Measurements from ENCODE around the gene HSBP1L1.
A peak's percentile ranks its signal among the peaks of the same experiment; 100 is the strongest.

Gene HSBP1L1

DNA sequence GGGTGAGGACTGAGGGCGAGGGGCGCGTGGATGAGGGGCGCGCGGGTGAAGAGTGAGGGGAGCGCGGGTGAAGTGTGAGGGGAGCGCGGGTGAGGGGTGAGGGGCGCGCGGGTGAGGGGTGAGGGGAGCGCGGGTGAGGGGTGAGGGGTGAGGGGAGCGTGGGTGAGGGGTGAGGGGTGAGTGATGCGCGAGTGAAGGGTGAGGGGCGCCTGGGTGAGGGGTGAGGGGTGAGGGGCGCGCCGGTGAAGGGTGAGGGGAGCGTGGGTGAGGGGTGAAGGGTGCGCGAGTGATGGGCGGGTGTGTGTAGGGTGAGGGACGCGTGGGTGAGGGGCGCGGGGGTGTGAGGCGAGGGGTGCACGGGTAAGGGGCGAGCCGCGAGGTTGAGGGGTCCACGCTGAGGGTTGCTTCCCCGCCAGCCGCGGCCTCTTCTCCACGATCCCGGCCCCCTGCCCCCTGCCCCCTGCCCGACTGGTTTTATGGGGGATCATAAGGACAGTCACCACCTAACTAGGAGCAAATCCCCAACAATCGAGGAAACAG, 11.9 kb upstream of the HSBP1L1 start:
- no peak for DNase-seq (ENCODE audit: extremely low read depth, insufficient read length)
- TF ChIP-seq CTCF (IDR thresholded peaks at IDR 0.05; ENCODE audit: insufficient read depth, low read length, poor library complexity, severe bottlenecking), result no peak
- no peaks in the 10 kb centered on the region; the same call in none of the 2 replicates for H3K36me3 ChIP-seq (ENCODE audit: control insufficient read depth, insufficient read depth, low read length)
- H3K27me3 ChIP-seq (replicated peaks; ENCODE audit: control insufficient read depth, insufficient read depth, low read length), result no peaks in the 10 kb centered on the region
- H3K4me3 ChIP-seq (replicated peaks; ENCODE audit: low read depth, low read length), result peak overlapping the region; percentile 69

DNA sequence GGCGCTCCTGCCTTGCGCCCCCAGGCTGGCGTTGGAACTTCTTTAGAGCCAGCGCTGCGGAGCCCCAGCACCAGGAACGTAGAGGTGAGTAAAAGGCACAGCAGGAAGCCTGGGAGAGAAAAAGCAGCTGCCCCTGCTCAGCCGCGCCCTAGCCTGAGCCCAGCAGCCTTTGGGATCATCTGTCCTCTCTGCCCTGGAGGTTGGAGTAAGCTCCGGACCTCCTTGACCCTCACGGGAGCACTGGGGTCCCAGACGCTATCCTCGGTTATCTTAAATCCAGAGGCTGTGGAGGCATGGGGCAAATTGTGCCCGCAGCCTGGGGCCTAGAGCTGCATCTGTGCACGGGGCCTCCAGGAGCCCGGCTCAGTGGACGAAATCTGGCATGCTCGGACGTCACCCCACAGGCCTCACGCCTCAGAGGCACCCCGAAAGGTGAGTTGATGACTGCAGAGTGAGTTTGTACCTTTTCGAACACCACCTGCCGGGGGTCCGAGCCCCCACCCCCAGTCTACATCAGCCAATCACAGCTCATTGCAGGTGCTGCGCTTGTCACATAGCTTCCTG, 11.4 kb upstream of the HSBP1L1 start:
- no peaks in the 10 kb centered on the region for H3K27me3 ChIP-seq (replicated peaks; ENCODE audit: control insufficient read depth, insufficient read depth, low read length)
- no peak overlapping the region for H3K4me3 ChIP-seq (replicated peaks; ENCODE audit: low read depth, low read length)
- DNase-seq (ENCODE audit: extremely low read depth, insufficient read length), result no peak
- H3K36me3 ChIP-seq (ENCODE audit: control insufficient read depth, insufficient read depth, low read length), result no peaks in the 10 kb centered on the region; the same call in 1 of the 2 replicates
- TF ChIP-seq CTCF (IDR thresholded peaks at IDR 0.05; ENCODE audit: insufficient read depth, low read length, poor library complexity, severe bottlenecking), result no peak

DNA sequence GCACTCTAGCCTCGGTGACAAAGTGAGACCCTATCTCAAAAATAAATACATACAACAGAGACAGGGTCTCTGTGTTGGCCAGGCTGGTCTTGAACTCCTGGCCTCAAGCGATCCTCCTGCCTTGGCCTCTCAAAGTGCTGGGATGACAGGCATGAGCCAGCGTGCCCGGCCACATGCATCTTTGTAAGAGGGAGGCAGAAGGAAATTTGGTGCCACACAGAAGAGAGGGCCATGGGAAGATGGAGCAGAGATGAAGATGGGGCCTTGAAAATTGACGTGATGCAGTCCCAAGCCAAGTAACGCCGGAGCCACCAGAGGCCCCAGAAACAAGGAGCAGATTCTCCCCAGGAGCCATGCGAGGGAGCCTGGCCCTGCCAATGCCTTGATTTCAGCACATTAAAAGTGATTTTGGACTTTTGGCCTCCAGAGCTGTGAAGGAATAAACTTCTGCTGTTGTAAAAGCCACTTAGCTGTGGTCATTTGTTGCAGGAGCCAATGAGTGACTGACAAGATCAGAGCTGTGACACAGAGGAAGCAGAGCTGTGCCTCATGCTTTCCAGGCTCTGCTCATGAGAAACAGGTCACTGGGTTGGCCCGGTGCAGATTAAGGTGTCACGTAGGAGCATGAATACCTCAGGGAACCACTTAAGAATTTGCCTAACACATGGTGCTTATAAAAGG, 10.3 kb upstream of the HSBP1L1 start:
- H3K36me3 ChIP-seq (ENCODE audit: control insufficient read depth, insufficient read depth, low read length), result no peaks in the 10 kb centered on the region
- no peak overlapping the region for H3K4me3 ChIP-seq (replicated peaks; ENCODE audit: low read depth, low read length)
- H3K27me3 ChIP-seq (replicated peaks; ENCODE audit: control insufficient read depth, insufficient read depth, low read length), result no peaks in the 10 kb centered on the region
- no peak for DNase-seq (ENCODE audit: extremely low read depth, insufficient read length)
- TF ChIP-seq CTCF (IDR thresholded peaks at IDR 0.05; ENCODE audit: insufficient read depth, low read length, poor library complexity, severe bottlenecking), result no peak

DNA sequence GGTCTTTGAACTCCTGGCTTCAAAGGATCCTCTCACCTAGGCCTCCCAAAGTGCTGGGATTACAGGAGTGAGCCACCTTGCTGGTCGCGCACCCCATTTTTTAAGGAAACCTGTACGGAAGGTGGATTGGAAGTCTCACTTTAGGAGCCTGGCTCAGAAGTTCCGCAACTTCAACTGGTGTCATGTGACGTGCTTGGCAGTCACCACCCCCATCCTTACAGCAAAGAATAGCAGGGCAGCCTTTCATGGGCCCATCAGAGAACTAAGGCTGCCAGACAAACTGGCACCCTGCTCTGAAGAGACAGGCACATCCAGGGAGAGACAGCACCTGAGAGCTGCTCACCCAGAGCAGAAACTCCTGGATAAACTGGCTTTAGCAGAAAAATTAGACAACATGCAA, 9.7 kb upstream of the HSBP1L1 start:
- no peaks in the 10 kb centered on the region for H3K36me3 ChIP-seq (ENCODE audit: control insufficient read depth, insufficient read depth, low read length)
- no peak for TF ChIP-seq CTCF (IDR thresholded peaks at IDR 0.05; ENCODE audit: insufficient read depth, low read length, poor library complexity, severe bottlenecking)
- DNase-seq (ENCODE audit: extremely low read depth, insufficient read length), result no peak
- H3K4me3 ChIP-seq (replicated peaks; ENCODE audit: low read depth, low read length), result no peak overlapping the region
- no peaks in the 10 kb centered on the region for H3K27me3 ChIP-seq (replicated peaks; ENCODE audit: control insufficient read depth, insufficient read depth, low read length)

DNA sequence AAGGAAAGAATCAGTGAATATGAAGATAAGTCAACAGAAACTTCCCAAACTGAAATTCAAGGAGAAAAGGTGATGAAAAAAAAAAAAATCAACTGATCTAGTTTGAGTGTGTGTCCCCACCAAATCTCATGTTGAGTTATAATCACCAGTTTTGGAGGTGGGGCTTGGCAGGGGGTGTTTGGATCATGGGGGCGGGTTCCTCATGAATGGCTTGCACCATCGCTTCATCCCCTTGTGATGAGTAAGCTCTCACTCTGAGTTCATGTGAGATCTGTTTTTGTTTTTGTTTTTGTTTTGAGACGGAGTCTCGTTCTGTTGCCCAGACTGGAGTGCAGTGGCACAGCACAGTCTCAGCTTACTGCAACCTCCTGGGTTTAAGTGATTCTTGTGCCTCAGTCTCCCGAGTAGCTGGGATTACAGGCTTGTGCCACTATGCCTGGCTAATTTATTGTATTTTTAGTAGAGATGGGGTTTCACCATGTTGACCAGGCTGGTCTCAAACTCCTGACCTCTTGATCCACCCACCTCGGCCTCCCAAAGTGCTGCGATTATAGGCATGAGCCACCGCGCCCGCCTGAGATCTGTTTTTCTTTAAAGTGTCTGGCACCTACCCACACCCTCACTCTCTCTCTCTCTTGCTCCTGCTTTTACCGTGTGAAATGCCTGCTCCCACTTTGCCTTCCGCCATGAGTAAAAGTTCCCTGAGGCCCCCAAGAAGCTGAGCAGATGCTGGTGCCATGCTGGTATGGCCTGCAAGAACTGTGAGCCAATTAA, 9.0 kb upstream of the HSBP1L1 start:
- no peaks in the 10 kb centered on the region for H3K36me3 ChIP-seq (ENCODE audit: control insufficient read depth, insufficient read depth, low read length)
- H3K4me3 ChIP-seq (replicated peaks; ENCODE audit: low read depth, low read length), result no peak overlapping the region
- DNase-seq (ENCODE audit: extremely low read depth, insufficient read length), result no peak
- no peak for TF ChIP-seq CTCF (IDR thresholded peaks at IDR 0.05; ENCODE audit: insufficient read depth, low read length, poor library complexity, severe bottlenecking)
- H3K27me3 ChIP-seq (replicated peaks; ENCODE audit: control insufficient read depth, insufficient read depth, low read length), result no peaks in the 10 kb centered on the region
